Measurements from ENCODE around the gene KTI12.
"Not testable (repeated sequence)": the region's sequence is repeated elsewhere in the genome, so short reads cannot be mapped to it uniquely, and the experiment has no call there.

Gene KTI12

DNA sequence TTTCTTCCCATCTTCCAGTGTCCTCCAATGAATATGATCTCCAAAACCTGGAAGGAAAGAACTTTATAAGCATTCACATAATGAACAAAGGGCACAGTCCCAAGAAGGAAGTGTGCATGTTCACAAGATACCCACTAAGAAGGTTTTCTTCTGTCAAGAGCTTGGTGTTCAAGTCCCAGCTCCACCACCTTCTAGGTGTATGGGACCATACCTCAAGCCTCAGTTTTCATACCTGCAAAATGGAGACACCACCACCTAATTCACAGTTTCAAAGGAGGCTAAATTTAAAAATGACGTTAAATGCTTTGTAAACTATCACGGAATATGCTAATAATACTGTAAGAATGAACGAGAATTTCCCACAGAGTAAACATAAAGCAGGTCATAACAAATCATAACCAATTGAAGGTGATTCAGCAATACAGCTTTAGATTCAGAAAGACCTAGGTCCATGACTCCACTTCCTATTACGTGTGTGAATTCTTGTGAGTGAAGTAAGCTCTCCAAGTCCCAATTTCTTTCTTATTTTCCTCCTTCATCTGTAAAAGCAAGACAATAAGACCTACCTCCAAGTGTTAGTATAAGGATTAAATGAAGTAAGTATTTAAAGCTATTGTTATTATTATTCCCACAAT, 8.1 kb upstream of the KTI12 start:
- in situ Hi-C loops (cut with HindIII; ENCODE audit: low sequenced_read_pairs) = no loop called here

DNA sequence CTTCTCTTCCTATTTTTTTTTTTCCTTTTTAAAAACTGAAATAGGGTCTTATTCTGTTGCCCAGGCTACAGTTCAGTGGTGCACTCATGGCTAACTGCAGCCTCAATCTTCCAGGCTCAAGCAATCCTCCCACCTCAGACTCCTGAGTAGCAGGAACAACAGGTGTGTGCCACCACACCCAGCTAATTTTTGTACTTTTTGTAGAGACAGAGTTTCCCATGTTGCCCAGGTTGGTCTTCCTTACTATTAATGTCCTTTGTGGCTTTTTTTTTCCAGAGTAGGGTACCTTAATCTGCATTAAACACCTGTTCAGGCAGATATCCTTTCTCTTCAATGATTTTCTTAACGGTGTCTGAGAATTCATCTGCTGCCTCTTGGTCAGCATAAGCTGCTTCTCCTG, 4.3 kb upstream of the KTI12 start:
- in situ Hi-C loops (cut with HindIII; ENCODE audit: low sequenced_read_pairs) = no loop called here

DNA sequence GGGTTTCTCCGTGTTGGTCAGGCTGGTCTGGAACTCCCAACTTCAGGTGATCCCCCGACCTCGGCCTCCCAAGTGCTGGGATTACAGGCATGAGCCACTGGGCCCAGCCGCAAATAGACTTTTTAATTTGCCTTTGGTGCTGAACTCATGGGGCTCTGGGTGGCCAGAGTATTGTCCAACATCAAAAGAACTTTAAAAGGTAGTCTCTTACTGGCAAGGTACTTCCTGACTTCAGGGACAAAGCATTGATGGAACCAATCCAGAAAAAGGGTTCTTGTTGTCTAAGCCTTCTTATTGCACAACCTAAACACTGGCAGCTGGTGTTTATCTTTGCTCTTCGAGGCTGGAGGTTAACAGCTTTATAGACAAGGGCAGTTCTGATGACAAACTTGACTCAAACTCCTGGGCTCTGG, 3.8 kb upstream of the KTI12 start:
- in situ Hi-C loops (cut with HindIII; ENCODE audit: low sequenced_read_pairs) = no loop called here

DNA sequence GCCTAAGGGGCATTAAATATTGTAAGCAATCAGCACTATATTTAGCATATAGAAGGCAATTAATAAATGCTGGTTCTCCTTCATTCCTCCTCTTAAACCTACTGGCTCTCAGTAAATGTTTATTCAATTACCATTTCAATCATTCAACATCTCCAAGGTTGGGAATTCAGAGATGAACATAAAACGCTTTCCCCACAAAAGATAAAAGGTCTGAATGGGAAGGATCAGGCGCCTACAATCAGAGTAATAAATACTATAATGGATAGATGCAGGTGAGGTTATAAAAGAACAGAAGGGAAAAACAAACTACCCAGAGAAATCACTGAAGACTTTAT, 407 bp upstream of the KTI12 start:
- in situ Hi-C loops (cut with HindIII; ENCODE audit: low sequenced_read_pairs) = loop anchor here (5.0 kb wide), 1 partner anchor 47 kb away; no protein-coding TSS in a partner anchor

DNA sequence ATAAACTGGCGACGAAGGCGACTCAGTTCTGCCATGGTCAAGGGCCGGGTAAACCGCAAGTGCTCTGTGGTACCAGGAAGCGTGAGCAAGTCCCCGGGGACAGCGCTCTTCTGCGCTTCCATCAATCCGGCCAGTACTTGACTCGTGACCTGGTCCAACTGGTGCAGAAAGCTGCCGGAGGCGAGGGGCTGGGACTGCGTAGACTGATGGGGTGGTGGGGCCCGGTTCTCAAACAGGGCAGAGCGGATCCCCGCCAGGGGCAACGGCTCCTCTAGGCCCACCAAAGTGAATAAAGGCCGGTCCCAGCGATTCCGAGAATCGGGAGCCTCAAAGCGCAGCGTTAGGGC, 852 bp downstream of the KTI12 start:
- in situ Hi-C loops (cut with HindIII; ENCODE audit: low sequenced_read_pairs) = loop anchor here (5.0 kb wide), 1 partner anchor 45 kb away; no protein-coding TSS in a partner anchor

DNA sequence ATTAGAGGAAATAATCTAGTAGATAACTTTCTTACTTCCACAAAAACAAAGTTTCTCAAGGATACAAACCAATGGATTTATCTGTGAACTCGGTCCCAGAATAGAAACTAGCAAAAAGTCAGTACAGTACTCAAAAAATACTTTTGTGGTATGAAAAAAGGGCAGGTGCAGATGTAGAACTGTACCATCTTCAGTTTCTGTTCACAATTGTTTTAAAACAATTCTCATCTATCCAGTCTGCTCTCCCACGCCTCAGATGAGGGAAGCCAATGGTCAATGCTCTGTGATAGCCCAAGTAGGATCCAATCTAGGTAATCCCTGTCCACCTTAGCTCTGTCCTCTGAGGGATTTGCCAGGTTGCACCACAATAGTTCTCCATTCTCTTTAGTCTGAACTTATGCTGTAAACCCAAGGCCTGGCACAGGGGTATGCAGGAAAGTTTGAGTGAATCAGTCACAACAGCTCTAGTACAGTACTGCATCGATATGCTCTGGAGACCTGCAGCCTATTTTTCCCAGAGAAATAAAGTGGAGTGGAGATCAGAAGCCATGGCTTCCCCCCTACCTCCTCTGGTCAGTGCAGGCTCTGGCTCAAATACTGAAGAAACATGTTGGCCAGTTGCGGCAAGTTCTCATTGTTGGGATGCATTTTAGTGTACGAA, 1.4 kb downstream of the KTI12 start:
- in situ Hi-C loops (cut with HindIII; ENCODE audit: low sequenced_read_pairs) = loop anchor here (5.0 kb wide), 1 partner anchor 45 kb away; no protein-coding TSS in a partner anchor

DNA sequence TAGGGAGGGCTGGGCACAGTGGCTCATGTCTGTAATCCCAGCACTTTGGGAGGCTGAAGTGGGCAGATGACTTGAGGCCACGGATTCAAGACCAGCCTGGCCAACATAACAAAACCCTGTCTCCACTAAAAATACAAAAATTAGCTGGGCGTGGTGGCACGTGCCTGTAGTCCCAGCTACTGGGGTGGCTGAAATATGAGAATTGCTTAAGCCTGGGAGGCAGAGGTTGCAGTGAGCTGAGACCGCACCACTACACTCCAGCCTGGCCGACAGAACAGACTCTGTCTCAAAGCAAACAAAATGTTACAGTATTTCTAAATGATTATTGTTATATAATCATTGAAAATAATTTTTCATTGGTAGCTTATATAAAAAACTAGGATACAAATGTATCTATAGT, 4.8 kb downstream of the KTI12 start:
- in situ Hi-C loops (cut with HindIII; ENCODE audit: low sequenced_read_pairs) = not testable (repeated sequence)

DNA sequence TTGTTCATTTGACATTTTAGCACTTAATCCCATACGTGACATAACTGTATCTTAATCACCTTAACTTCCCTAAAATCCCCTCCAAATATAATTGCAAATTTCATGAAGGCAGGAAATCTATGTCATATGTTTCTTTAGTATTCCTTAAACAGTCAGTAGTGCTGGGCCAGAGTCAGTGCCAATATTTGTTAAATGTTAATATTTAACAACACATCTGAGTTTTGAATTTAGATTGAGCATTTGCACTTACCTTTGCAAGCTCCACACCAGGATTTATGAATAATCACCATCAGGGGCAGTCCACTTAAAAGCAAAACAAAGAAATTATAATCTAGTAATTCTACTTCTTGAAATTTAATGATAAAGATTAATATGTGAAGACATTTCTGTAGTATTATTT, 5.3 kb downstream of the KTI12 start:
- in situ Hi-C loops (cut with HindIII; ENCODE audit: low sequenced_read_pairs) = no loop called here

DNA sequence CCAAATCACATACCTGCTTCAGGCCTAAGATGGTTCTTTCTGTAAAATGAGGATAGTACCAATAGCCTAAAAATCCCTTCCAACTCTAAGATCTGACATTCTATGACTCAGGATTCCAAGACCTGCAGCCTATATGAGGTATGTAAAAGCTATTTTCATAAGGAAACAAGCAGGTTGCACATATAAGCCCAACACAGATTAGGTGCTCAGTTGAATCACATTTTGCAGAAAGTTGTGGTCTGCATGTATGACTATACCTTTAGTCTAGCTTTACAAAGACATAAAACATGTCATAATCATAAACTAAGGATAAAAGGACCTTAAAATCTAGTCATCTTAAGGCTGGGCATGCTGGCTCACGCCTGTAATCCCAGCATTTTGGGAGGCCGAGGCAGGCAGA, 7.3 kb downstream of the KTI12 start:
- in situ Hi-C loops (cut with HindIII; ENCODE audit: low sequenced_read_pairs) = no loop called here

DNA sequence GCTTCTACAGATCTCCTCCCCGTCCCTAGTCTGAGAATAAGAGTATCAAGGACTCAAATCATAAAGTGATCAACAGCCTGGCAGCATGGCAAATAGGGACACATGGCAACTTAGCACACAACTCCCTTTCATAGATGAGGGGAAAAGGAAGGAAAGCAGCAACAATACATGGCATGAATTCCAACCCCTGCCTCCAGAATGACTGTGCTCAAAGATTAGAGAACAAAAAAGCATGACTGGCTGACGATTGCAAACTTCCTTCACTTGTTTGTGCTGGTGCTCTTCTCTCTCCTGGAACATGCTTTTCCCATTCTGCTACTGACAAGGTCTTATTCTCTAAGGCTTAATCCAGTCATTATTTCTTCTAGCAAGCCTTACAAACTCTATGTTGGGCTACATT, 11.5 kb downstream of the KTI12 start:
- in situ Hi-C loops (cut with HindIII; ENCODE audit: low sequenced_read_pairs) = no loop called here

DNA sequence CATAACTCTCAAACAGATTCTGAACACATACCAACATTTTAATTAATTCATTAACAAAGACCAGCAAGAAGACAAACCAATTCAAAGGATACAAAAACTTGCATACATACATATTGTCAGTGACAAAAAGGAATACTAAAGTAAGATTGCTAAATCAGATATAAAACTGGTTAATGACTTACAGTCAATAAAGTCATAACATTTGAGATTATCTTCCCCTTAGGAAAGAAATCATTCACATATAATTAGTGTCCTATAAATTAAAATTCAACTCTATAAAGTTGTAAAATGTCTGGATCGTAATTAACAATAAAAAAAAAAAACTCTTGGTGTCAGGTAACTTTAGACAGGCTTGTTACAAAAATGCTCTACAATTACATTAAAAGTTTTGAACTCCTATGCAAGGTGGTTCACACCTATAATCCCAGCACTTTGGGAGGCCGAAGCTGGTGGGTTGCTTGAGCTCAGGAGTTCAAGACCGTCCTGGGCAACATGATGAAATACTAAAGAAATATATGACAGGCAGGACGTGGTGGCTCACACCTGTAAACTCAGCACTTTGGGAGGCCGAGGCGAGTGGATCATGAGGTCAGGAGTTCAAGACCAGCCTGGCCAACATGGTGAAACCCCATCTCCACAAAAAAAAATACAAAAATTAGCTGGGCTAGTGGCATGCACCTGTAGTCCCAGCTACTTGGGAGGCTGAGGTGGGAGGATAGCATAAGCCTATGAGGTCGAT, 25.4 kb downstream of the KTI12 start:
- in situ Hi-C loops (cut with HindIII; ENCODE audit: low sequenced_read_pairs) = no loop called here

DNA sequence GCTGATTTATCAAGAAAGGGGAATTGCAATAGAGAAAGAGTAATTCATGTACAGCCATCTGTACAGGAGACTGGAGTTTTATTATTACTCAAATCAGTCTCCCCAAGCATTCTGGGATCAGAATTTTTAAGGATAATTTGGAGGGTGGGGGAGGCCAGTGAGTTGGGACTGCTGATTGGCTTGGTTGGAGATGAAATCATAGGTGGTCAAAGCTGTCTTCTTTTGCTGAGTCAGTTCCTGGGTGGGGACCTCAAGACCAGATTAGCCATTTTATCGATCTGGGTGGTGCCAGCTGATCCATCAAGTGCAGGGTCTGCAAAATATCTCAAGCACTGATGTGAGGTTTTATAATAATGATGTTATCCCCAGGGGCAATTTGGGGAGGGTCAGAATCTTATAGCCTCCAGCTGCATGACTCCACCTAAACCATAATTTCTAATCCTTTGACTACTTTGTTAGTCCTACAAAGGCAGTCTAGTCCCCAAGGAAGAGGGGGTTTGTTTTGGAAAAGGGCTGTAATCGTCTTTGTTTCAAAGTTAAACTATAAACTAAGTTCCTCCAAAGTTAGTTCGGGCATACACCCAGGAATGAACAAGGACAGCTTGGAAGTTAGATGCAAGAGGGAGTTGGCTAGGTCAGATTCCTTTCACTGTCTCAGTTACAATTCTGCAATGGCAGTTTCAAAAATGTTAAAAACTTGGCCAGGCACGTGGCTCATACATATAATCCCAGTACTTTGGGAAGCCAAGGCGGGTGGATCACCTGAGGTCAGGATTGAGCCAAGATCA, 26.2 kb downstream of the KTI12 start:
- in situ Hi-C loops (cut with HindIII; ENCODE audit: low sequenced_read_pairs) = no loop called here

DNA sequence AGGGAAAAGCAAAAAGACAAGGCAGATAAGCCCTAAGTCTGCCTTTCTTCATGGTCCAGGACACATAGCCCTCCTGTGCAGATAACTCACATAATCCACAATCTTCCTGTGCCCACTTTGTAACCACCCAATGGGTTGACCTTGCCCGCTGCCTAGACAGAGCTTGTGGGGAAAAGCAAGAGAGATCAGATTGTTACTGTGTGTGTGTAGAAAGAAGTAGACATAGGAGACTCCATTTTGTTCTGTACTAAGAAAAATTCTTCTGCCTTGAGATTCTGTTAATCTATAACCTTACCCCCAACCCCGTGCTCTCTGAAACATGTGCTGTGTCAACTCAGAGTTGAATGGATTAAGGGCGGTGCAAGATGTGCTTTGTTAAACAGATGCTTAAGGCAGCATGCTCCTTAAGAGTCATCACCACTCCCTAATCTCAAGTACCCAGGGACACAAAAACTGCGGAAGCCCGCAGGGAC, 27.5 kb downstream of the KTI12 start:
- in situ Hi-C loops (cut with HindIII; ENCODE audit: low sequenced_read_pairs) = not testable (repeated sequence)

DNA sequence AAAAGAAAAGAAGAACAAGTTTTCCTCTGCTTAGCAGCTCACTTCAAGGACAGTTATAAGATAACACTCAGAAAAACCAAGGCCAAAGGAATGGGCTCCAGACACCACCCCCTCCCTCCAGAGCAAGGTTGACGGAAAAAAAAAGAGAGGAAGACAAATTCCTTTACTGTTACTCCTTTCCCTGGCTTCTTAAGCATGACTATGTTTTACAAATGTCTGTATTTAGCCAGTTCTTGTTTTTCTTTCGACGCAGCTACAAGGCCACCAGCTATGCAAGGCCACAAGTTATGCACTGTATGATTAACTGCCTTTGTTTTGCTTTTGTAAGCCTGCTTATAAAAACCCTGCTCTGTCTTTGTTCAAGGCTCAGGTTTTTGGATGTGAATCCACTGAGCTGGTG, 28.1 kb downstream of the KTI12 start:
- in situ Hi-C loops (cut with HindIII; ENCODE audit: low sequenced_read_pairs) = not testable (repeated sequence)

DNA sequence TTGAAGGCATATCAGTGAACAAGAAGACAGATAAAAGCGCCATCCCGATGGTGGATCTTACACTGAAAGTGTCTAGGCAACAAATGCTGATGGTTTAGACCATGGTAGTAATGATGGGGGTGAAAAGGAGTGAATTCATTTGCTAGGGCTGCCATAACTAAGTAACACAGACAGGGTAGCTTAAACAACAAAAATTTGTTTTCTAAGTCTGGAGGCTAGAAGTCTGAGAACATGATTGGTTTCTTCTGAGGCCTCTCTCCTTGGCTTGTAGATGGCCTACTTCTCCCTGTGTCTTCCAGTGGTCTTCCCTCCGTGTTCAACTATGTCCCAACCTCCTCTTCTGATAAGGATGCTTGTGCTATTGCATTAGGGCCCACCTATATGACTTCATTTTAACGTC, 29.7 kb downstream of the KTI12 start:
- in situ Hi-C loops (cut with HindIII; ENCODE audit: low sequenced_read_pairs) = no loop called here

DNA sequence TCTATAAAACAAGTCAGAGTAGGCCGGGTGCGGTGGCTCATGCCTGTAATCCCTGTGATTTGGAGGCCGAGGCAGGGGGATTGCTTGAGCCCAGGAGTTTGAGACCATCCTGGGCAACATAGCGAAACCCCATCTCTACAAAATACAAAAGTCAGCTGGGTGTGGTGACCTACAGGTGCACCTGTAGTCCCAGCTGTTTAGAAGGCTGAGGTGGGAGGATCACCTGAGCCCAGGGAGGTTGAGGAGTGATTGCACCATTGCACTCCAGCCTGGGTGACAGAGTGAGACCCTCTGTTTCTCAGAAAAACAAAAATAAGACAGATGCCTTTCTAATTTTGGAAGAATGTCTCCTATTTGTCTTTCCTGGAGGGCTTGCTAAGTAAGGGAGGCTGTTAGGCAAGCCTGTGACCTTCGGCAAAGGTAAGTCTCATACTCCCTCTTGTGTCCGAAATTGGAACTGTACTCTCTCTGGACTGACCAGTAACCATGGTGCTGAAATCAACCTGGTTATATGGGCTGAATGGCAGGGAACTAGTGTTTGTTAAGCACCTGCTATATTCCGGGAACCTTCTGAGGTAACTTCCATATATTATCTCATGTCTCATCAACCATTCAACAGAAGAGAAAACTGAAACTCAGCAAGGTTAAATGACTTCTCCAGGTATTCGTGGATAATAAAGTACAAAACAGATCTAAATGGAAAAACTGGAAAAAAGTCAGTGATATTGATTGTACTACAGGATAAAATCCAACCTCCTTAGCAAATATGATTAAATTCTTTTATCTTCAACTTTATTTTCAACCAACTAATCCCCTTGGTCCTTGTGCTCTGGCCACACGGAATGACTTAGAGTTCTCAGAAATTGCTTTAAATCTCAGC, 31.3 kb downstream of the KTI12 start:
- in situ Hi-C loops (cut with HindIII; ENCODE audit: low sequenced_read_pairs) = no loop called here

DNA sequence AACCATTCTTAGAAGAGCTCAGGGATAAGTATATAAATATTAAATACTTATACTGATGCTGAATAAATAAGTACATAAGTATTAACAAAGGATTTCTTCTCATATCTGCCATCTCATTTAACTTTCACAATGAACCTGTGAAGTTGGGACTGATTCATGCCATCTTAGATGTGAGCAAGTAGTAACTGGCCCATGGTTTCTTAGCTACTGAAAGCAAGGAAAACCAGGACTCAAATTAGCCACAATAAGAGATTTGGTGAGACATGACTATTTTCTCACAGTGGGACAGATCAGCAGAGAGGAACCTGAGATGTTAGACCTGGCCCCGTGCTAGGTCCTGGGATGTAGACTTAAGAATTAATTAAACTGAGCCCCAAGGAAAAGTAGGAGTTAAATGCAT, 34.9 kb downstream of the KTI12 start:
- in situ Hi-C loops (cut with HindIII; ENCODE audit: low sequenced_read_pairs) = no loop called here

DNA sequence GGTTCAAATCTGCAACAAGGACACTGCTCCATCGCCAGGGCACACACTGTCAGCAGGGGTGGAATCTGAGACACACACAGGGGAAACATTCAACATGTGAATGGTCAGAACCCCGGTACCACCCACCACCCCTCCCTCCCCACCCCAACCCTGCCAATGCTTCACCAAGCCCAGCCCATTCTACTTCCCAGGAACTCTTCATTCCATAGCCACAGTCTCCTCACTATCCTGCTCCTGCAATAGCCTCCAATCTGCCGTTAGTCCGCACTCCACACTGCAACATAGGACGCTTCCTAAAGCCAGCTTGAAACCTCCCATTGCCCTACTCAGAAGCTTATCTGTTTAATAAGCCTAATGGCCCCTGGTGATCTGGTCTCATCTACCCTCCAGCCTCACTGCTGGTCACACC, 35.6 kb downstream of the KTI12 start:
- in situ Hi-C loops (cut with HindIII; ENCODE audit: low sequenced_read_pairs) = no loop called here

DNA sequence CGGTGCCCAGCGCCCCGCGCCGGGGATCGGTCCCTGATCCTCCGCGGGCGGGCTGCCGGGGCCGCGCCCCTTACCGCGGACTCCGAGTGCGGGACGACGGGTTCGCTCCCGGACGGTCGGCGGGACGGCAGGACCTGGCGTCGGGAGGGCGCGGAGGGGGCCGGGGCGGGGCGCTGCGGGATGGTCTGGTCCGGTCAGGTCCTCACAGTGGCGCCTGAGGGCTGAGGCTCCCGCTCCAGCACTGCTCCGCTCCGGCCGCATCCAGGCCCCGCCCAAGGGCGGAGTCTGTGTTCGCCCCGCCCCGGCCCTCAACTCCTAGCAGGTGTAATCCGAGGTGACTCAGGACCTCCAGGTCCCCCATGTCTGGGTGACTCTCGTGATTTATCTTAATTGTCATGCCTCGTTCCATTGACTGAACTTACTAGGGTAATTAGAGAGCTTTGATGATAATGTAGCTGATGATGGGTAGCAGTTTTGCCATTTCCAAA, 43.1 kb downstream of the KTI12 start, which contains the start of gene RAB3B:
RAB3B (minus strand) TSS at position 223 of the 488 bp plus-strand sequence. CDS start 13,583 bp downstream, outside the sequence.
- in situ Hi-C loops (cut with HindIII; ENCODE audit: low sequenced_read_pairs) = no loop called here
